Epithelial cell of proximal tubule (primary cell): ENCODE measurements around the gene CEBPB. TPM values are rescaled to one million over a fixed set of nuclear protein-coding genes. Genes with fewer than 3 reads are reported as not detected.

Source experiments
- DNase-seq: peaks from one replicate; pipeline ENCODE4 v3.0.0-alpha.2; 2011; ENCODE audit warnings: low read depth
- H3K4me3 ChIP-seq: 2 replicates; pipeline ENCODE4 v1.5.1; 2011; ENCODE audit warnings: low read depth, mild to moderate bottlenecking, low read length
- CTCF ChIP-seq: conservative IDR thresholded peaks from 2 replicates; pipeline ENCODE4 v1.5.1; 2012; ENCODE audit warnings: low read depth, mild to moderate bottlenecking, low read length
- total RNA-seq: library from RNA; depleted of rRNA; stranded (reverse); fragments of >200 nt; gene quantifications from 2 replicates; pipeline ENCODE4 v1.2.3, GENCODE V29; 2015

The CEBPB gene
- total RNA-seq, 1 donor from 2014 or later: 24.9 TPM

GRCh38 chr20:50240092-50240491 lies 49.5 kb downstream of the CEBPB start:
- no peak for DNase-seq
- no peak for TF ChIP-seq CTCF
- H3K4me3 ChIP-seq: no peak overlapping the region

DNA sequence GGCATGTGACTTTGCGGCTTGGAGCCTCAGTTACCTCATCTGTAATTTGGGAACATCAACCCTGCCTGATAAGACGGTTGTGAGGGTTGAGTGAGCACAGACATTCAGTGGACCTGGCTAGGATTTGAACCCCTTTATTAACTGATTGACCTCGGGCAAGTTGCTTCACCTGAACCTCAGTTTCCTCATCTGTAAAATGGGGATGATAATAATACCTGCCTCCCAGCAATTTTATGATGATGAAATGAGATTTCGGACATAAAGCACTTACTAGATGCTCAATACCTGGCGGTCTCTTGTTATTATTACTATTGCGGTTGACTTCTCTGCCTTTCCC lies 51.5 kb downstream of the CEBPB start:
- no peak for TF ChIP-seq CTCF
- no peak for DNase-seq
- H3K4me3 ChIP-seq: no peak overlapping the region

Other genes with a start within 250 kb of the CEBPB start
- gene SNAI1, start 207.8 kb upstream of the CEBPB start, total RNA-seq: 1.4 and 2.0 TPM in 2 replicates
- gene UBE2V1, start 77.7 kb upstream of the CEBPB start, total RNA-seq: 109 and 112 TPM in 2 replicates
- 43.2 and 46.6 TPM in 2 replicates for gene PEDS1, start 37.1 kb upstream of the CEBPB start, total RNA-seq